Activated CD8-positive, alpha-beta memory T cell treated with anti-CD3 and anti-CD28 coated beads, Interleukin-2, amount 50 U/mL, for 24 hours (primary cell): ENCODE data around the gene ICA1L.

ENCODE experiments used
- DNase-seq: peaks from one replicate; pipeline ENCODE4 v3.0.0-alpha.2; 2020; ENCODE audit errors: extremely low read depth

Gene ICA1L

GRCh38 chr2:202782940-202783558 is 88.5 kb downstream of the ICA1L start:
- no peak for DNase-seq

- no peak for DNase-seq
Measured at GRCh38 chr2:202780514-202781021, 91.0 kb downstream of the ICA1L start.

GRCh38 chr2:202778217-202778616 is 93.3 kb downstream of the ICA1L start:
- DNase-seq = no peak

GRCh38 chr2:202774104-202774503 is 97.5 kb downstream of the ICA1L start:
- DNase-seq = no peak

- no peak for DNase-seq
Measured at GRCh38 chr2:202773301-202773973, 98.1 kb downstream of the ICA1L start.

GRCh38 chr2:202771741-202772460 is 99.7 kb downstream of the ICA1L start:
- DNase-seq = no peak

- DNase-seq = no peak
Measured at GRCh38 chr2:202771336-202771735, 100.2 kb downstream of the ICA1L start.

GRCh38 chr2:202769201-202769600 is 102.4 kb downstream of the ICA1L start:
- DNase-seq = no peak

- no peak for DNase-seq
Measured at GRCh38 chr2:202768273-202768672, 103.3 kb downstream of the ICA1L start.

- DNase-seq = no peak
Measured at GRCh38 chr2:202765436-202765835, 106.1 kb downstream of the ICA1L start.

GRCh38 chr2:202764991-202765390 is 106.6 kb downstream of the ICA1L start:
- no peak for DNase-seq

- DNase-seq = no peak
Measured at GRCh38 chr2:202763916-202764315, 107.7 kb downstream of the ICA1L start.

GRCh38 chr2:202762556-202762955 is 109.0 kb downstream of the ICA1L start:
- no peak for DNase-seq

GRCh38 chr2:202760848-202761247 is 110.7 kb downstream of the ICA1L start:
- no peak for DNase-seq

- no peak for DNase-seq
Measured at GRCh38 chr2:202758604-202759003, 113.0 kb downstream of the ICA1L start.

- DNase-seq = no peak
Measured at GRCh38 chr2:202758128-202758527, 113.4 kb downstream of the ICA1L start.

- no peak for DNase-seq
Measured at GRCh38 chr2:202757339-202757738, 114.2 kb downstream of the ICA1L start.

- DNase-seq = no peak
Measured at GRCh38 chr2:202756598-202756997, 115.0 kb downstream of the ICA1L start.

GRCh38 chr2:202754936-202755335 is 116.6 kb downstream of the ICA1L start:
- no peak for DNase-seq

- no peak for DNase-seq
Measured at GRCh38 chr2:202752071-202752470, 119.5 kb downstream of the ICA1L start.

- DNase-seq = no peak
Measured at GRCh38 chr2:202750763-202751427, 120.7 kb downstream of the ICA1L start.

- DNase-seq = no peak
Measured at GRCh38 chr2:202749477-202749876, 122.1 kb downstream of the ICA1L start.
